GM21528 (cell line): ENCODE results near the gene TTC13.

Source experiments
- ATAC-seq: cut with Tn5 transposase; IDR thresholded peaks from one replicate; pipeline ENCODE4 v1.9.1; 2021; ENCODE audit warnings: mild to moderate bottlenecking, moderate library complexity; ENCODE audit not compliant: unreplicated experiment, low FRiP score

Gene TTC13

GRCh38 chr1:230858918-230859729, 119.5 kb downstream of the TTC13 start:
- no peak for ATAC-seq

DNA sequence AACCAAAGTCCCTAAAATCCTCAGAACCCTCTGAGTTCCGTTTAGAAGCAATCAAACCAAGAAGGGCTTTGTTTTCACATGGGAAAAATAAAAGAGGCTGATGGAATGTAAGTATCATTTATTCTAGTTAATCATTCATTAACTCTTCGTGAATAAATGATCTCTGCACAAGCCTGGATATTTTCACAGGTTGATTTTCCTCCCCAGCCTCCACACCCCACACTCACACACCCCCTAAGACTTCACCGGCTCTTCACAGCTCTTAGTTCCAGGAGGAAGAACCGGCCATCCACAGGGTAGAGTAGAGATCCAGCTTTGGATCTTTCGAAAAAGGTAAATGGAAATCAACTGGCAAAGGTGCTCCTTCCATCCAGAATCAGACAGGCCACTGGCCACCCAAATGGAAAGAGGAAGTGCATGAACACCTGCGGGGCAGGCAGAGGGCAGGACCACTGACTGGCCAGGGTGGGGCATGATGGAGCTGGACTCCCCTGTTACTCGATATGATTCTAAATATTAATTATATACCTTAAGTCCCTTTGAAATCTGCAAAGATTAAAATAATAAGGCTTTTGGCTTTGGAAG, 120.3 kb downstream of the TTC13 start:
- ATAC-seq: no peak

DNA sequence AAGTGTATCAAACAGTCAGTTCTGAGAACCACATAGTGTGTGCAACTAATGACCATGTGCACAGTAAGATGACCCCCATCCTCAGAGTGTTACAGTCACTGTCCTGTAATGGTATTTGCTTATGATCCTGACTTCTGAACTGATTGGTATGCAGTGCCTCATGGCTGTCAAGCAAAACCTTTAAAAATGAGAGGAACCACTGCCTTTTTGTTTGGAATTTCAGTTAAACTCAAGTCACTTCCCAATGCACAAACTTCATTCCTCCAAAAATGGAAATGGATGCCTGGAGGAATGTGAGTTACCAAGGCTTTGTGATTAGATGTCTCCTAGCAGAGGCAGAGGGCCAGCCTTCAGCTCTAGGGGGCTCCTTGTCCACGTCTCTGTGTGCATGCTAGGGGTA, 120.8 kb downstream of the TTC13 start:
- no peak for ATAC-seq

DNA sequence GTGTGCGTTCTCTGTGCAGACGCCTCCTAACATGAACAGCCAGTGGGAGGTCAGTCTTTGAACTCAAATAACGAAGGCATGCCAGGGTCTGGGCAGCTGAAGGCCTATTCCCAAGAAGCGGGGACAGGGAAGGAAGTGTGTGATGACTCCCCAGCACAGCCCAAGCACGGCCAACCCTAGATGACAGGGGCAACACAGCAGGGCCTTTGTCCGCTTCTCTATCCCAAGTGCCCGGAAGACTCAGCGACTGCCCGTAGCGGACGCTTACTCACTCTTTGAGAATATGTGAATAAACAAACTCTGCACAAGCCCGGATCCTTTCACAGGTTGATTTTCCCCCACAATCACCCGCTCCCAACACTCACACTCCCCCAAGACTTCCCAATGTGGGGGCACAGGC, 121.6 kb downstream of the TTC13 start:
- no peak for ATAC-seq
